GM18499 (cell line): Measurements from ENCODE around the gene ATP2A2.
A peak's percentile ranks its signal among the peaks of the same experiment; 100 is the strongest.

ENCODE experiments used
- ATAC-seq: cut with Tn5 transposase; IDR thresholded peaks from one replicate; pipeline ENCODE4 v1.9.1; 2021; ENCODE audit warnings: moderate number of reproducible peaks; ENCODE audit not compliant: insufficient read depth, unreplicated experiment

The ATP2A2 gene

DNA sequence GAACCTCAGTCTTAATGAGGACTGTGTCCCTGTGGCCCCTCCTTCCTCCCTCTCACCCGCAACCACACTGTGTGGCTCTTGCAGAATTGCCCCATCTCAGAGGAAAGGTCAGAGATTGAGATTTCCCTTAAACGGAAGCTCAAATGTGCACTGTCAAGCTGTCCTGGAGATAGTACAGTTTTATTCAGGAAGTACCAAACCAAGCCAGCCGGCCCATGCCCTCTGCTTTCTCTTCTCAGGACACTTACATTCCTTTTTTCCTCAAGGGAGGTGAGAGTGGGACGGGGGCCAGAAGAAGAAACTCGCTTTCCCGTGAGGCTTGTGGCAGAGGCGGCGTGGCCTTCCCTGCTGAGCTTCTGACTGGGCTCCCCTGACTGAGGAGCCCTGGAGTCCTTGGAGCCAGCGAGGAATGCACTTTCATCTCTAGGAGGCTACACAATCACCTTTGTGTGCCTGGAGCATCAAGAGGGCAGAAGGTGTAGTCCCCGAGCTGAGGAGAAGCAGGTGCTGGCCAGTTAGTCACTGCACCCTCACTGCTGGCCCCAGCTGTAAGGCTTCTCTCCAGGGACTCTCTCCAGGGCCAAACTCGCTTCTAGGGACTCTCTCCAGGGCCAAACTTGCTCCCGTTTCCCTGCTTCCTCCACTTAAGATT is 24.1 kb upstream of the ATP2A2 start:
- ATAC-seq: no peak

- ATAC-seq: no peak
These were observed 22.6 kb upstream of the ATP2A2 start for GRCh38 chr12:110258466-110258865.

GRCh38 chr12:110262442-110263388 is 18.3 kb upstream of the ATP2A2 start:
- no peak for ATAC-seq

DNA sequence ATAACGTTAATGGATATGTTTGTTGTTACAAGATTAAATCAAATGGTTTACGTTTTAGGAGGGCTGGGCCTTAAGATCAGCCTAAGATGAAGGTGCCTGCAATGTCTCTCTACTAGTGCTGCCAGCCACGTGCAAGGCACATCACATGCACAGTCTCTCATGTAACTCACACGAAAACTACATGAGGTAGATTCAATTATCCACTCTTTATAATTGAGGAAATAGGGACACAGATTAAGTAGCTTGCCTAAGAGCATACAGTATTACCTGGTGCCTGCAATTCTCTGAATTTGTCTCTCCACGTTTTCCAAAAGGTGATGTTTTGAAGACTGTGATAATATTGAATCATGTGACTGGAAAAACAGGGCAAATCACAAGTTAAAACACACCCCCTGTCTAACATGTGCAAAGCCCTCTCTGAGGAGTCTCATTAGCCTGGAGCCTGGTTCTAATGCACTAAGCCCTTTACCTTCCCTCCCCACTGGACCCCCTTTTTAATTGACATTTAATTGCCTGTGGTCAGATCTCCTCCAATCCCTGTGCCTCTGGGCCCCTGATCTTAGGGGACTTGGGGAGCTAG is 14.6 kb upstream of the ATP2A2 start:
- ATAC-seq: no peak

DNA sequence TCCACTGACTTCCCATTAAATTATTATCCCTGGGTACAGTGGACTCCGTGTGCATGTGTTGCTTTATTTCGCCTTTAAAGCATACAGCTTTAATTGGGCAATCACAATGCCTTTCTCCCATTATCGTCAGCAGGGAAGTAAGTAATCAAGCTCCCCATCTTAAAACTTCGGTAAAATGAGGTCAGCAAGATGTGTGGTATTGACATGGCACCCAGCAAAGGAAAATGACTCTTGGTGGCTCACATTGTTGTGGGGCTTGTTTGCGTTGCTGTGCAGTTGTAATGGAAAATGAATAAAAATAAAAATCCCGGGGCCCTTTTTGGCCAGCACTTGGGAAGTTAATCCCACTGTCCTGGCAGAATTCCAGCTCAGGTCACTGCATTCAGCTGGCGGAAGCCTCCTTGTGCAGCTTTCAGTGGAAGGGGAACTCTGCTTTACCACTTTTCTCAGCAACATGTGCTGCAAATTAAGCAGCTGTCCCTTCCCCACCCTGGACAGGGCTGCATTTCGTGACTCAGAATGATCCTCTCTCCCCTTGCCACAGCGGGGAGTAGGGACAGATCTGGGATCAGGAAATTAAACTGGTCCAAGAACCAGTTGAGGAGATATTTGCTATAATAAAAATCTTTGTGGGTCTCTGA is 13.9 kb upstream of the ATP2A2 start:
- ATAC-seq: no peak

DNA sequence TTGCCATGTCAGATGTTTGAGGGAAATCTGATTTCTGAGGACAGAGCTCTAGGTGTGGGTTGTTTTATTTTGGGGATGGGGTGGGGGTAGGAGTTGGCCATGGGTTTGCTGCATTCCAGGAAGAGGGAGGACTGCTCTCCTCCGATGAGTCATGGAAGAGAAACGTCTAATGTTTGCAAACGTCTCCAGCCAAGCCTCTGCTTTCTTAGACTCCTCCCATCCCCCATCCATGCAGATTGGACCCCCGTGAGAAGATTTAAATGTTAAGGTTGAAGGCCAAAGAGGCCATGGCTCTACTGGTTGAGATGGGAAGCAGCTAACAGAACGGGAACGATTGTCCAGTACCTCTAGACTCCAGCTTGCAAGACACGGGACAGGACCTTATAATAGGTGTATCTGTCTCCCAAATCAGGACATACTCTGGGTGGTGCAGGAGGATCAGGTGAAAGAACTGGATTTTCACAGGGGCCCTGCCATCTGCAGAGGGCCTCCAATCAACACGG is 11.4 kb upstream of the ATP2A2 start:
- ATAC-seq: no peak

GRCh38 chr12:110270125-110270962 is 10.7 kb upstream of the ATP2A2 start:
- ATAC-seq: no peak

DNA sequence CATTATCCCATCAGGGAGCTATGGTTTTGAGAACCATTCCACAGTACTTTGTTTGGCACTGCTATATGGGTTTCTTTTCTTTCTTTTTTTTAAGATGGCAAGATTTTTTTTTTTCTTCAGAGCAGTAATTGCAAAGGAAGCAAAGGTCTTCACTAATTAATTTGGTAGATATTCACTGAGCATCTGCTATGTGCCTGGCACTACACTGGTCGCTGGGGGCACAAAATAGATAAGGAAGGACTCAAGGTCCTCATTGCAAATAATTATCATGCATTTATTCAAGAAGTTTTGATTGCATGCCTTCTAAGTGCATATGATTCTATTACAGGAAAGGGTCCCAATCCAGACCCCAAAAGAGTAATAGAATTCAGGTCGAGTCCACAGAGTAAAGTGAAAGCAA is 10.0 kb upstream of the ATP2A2 start:
- ATAC-seq: no peak

DNA sequence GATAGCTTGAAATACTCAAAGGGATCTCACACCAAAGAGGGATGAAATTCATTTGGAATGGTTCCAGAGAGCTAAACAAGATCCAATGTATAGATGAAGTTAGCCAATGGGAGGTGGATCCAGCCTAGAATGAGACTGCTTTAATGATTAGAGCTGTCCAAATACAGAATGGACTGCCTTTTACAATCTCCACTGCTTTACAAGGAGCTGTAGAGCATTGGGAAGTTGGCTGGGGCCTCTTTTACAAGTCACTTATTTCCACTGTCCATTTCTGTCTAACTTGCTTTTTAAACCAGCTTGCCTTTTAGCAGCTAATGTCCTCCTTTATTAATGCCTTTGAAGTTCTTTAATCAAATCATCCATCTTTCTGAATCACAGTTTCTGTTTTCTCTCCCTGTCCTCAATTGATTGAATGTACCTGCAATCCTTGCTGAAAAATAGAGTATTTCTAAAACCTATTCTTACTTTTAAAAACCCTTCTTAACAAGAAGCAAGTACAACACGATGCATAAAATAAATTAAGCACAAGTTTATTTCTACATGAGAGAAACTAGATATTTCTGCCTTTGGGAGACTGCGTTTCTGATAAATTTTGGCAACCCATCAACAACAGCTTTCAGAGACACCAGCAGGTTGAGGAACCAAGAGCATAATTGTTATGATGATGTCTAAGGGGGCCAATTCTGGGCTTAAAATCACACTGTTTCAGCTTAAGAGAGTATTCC is 3.4 kb upstream of the ATP2A2 start:
- ATAC-seq: no peak

- no peak for ATAC-seq
These were observed 2.9 kb upstream of the ATP2A2 start for GRCh38 chr12:110278255-110278536.

DNA sequence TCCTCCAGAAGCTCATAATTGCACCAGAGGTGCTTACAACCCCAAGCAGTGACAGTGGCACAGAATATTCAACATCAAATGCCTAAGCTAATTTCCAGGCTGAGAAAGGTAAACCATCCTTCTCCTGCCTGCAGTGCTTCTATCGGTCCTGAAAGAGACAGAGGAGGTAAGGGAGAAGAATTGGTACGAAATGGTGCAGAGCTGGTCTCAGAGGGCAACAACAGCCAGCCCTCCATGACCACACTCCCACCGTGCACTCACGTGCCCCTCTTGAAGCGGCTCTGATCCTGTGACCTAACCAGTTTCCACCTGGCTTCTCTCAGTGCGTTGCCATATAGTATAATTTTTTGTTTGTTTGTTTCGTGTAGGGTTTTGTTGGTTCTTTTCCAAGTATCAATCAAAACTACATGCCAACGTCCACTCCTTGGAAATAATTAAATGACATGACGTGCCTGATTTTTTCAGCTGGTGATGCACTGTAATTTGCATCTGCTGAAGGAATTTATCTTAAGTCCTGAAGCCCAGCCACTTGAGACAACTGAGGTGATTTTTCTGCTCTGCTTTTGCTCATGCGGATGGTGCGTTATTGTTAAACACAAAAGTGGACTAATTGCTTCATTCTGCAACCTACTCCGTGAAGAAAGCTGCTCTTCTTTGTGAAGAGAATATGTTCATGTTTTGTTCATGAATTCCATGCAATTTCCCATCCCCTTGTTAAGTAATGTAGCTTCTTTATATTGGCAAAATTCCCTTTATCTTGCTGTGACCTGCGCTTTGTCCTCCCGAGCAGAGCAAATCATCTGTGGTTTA is 1.3 kb upstream of the ATP2A2 start:
- no peak for ATAC-seq

GRCh38 chr12:110280392-110280778 is 662 bp upstream of the ATP2A2 start:
- no peak for ATAC-seq

GRCh38 chr12:110281549-110282299 is 677 bp downstream of the ATP2A2 start:
- ATAC-seq: peak; percentile 9

GRCh38 chr12:110282300-110282860 is 1.3 kb downstream of the ATP2A2 start:
- ATAC-seq: no peak

DNA sequence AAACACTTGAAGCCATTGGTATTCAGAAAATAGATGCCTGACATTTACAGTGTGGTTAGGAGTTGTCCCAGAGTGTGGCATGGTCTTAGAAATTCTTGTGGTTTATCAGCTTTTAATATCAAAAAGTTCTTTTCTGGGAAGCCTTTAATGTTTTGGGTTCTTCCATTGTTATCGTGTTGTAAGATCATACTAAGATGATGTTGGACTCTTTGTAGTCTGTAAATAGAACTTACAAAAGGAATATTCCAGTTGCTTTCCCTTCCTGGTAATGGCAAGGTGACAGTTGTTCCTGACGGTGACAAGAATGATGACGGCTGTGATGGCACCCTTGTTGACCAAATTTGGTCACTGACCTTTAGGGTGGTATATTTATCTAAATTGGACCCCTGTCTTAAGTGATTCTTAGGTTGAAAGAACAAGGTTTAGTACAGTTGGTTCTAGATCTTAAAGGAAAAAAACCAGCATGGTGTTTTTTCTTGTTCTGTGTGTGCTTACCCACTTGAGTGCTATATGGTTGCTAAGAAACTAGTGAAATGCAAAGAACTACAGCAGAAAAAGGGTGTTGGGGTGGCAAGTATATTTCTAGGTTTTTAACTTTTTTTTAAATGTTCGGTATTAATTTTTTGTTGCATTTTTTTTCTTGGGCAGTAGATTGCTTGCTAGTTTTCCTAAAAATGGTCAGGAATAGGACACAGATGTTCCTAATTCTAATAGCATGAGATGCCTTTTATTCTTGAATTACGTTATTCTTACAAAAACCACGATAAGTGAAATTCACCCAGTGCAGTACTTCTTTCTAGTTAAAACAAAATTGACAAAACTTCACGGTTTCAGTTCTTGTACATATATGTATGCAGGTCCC is 2.1 kb downstream of the ATP2A2 start:
- no peak for ATAC-seq

GRCh38 chr12:110284597-110284996 is 3.5 kb downstream of the ATP2A2 start:
- no peak for ATAC-seq

GRCh38 chr12:110286623-110287022 is 5.6 kb downstream of the ATP2A2 start:
- ATAC-seq: no peak
